Retina (tissue), 1 donor: ENCODE results near the gene GPC1.
"Not testable (repeated sequence)": the region's sequence is repeated elsewhere in the genome, so short reads cannot be mapped to it uniquely, and the experiment has no call there.

ENCODE experiments used
- DNase-seq: peaks from one replicate; pipeline ENCODE4 v3.0.0-alpha.2; 2016

Gene GPC1

GRCh38 chr2:240435457-240435947 lies at the start of gene GPC1:
TSS of gene GPC1 (plus strand) at chr2:240435663. CDS start at chr2:240435919, 256 bp downstream.
- DNase-seq = no peak

- no peak for DNase-seq
These were observed 49.1 kb upstream of the GPC1 start for GRCh38 chr2:240386326-240386725.

GRCh38 chr2:240386743-240387142 lies 48.7 kb upstream of the GPC1 start:
- not testable (repeated sequence) for DNase-seq

GRCh38 chr2:240387325-240387668 lies 48.2 kb upstream of the GPC1 start:
- DNase-seq = no peak

GRCh38 chr2:240387669-240388358 lies 47.6 kb upstream of the GPC1 start:
- DNase-seq = no peak

- no peak for DNase-seq
These were observed 46.8 kb upstream of the GPC1 start for GRCh38 chr2:240388471-240389301.

- no peak for DNase-seq
These were observed 46.1 kb upstream of the GPC1 start for GRCh38 chr2:240389302-240389805.

- no peak for DNase-seq
These were observed 45.1 kb upstream of the GPC1 start for GRCh38 chr2:240390091-240391073.

GRCh38 chr2:240391111-240392051 lies 44.1 kb upstream of the GPC1 start:
- no peak for DNase-seq

- DNase-seq = no peak
These were observed 43.1 kb upstream of the GPC1 start for GRCh38 chr2:240392084-240392947.

GRCh38 chr2:240392948-240393830 lies 42.3 kb upstream of the GPC1 start:
- DNase-seq = no peak

- no peak for DNase-seq
These were observed 41.5 kb upstream of the GPC1 start for GRCh38 chr2:240393831-240394410.

- DNase-seq = no peak
These were observed 40.9 kb upstream of the GPC1 start for GRCh38 chr2:240394549-240394948.

GRCh38 chr2:240395448-240395847 lies 40.0 kb upstream of the GPC1 start:
- DNase-seq = no peak

- no peak for DNase-seq
These were observed 39.4 kb upstream of the GPC1 start for GRCh38 chr2:240395896-240396622.

GRCh38 chr2:240396623-240397541 lies 38.6 kb upstream of the GPC1 start:
- no peak for DNase-seq

- no peak for DNase-seq
These were observed 37.9 kb upstream of the GPC1 start for GRCh38 chr2:240397542-240397916.
